HG02678 (cell line): ENCODE results near the gene TMEM191C.
A peak's percentile ranks its signal among the peaks of the same experiment; 100 is the strongest.
"Not testable (repeated sequence)": the region's sequence is repeated elsewhere in the genome, so short reads cannot be mapped to it uniquely, and the experiment has no call there.

Experiments
- ATAC-seq: cut with Tn5 transposase; IDR thresholded peaks from one replicate; pipeline ENCODE4 v1.9.1; 2021; ENCODE audit warnings: mild to moderate bottlenecking, moderate library complexity; ENCODE audit not compliant: unreplicated experiment

TMEM191C gene

DNA sequence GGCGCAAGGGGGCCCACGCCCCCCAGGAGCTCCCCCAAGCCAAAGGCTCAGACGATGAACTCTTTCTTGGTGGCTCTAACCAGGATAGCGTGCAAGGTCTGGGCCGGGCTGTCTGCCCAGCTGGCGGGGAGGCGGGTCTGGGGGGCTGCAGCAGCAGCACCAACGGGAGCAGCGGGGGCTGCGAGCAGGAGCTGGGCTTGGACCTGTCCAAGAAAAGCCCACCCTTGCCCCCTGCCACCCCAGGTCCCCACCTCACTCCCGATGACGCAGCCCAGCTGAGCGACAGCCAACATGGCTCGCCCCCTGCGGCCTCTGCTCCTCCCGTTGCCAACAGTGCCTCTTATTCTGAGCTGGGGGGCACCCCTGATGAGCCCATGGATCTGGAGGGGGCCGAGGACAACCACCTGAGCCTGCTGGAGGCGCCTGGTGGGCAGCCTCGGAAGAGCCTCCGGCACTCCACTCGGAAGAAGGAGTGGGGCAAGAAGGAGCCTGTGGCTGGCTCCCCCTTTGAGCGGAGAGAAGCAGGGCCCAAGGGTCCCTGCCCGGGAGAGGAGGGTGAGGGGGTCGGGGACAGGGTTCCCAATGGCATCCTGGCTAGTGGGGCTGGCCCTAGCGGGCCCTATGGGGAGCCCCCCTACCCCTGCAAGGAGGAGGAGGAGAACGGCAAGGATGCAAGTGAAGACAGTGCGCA, 21.6 kb upstream of the TMEM191C start:
- ATAC-seq = no peak

- no peak for ATAC-seq
Measured at GRCh38 chr22:21446128-21446826, 20.9 kb upstream of the TMEM191C start.

DNA sequence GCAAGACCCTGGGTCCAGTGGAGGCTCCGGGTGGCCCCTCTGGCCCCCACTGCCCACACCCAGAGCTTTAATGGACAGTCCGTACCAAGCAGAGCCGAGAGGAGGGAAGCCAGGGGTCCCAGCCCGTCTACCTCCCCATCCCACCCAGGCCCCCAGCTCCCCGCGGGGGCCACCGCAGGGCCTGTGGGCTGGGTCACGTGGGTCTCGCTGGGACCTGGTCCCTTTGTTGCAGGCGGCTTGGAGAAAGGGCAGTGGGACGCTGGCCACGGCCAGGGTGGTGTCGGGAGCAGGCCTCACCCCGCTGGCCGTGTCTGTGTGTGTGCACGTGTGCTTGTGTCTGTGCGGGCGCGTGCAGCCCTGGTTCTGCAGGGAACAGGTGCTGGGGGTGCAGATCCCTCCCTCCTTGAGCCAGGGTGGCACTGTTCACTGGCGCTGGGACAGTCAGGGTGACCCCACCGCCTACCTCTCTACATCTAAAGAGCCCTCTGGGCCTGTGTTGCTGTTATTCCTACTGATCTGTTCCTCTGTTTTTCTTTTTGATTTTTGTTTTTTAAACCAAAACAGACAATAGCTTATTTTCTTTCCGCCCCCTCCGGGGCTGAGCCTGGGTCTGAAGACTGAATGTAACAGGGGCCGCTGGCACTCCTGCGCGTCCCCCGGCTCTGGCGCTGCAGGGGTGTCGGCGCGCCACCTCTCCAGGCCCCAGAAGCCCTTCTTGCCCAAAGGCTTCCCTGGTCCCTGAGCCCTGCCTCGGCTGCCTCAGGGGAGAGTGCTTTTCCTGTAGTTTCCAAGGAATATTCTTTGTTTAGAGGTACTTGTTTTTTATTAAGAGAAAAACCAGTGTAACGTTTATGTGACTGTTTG, 20.1 kb upstream of the TMEM191C start:
- ATAC-seq = no peak

- ATAC-seq = no peak
Measured at GRCh38 chr22:21447694-21448402, 19.3 kb upstream of the TMEM191C start.

- ATAC-seq = no peak
Measured at GRCh38 chr22:21448627-21449416, 18.4 kb upstream of the TMEM191C start.

- no peak for ATAC-seq
Measured at GRCh38 chr22:21449531-21450319, 17.5 kb upstream of the TMEM191C start.

DNA sequence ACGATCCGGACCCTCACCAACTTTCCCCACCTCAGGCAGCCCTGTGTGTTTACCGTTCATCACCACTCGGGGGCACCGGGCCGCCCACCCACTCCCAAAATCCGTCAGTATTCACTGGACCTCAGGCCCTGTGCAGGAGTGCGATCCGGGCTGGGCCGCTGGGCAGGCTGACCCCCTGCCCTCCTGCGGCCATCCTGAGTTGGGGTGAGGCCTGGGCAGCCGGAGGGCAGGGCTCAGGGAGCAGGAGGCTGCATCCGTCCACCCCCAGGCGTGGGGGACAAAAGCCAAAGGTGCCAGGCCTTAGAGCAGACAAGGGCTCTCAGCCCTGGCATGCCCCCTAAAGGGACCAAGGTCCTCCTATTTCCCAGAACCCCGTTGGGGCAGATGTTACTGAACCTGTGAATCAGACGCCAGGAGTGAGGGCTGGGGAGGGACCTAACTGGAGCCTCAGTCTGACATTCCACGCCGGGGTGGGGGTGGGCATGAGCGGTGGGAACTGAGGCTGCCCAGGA, 16.8 kb upstream of the TMEM191C start:
- no peak for ATAC-seq

DNA sequence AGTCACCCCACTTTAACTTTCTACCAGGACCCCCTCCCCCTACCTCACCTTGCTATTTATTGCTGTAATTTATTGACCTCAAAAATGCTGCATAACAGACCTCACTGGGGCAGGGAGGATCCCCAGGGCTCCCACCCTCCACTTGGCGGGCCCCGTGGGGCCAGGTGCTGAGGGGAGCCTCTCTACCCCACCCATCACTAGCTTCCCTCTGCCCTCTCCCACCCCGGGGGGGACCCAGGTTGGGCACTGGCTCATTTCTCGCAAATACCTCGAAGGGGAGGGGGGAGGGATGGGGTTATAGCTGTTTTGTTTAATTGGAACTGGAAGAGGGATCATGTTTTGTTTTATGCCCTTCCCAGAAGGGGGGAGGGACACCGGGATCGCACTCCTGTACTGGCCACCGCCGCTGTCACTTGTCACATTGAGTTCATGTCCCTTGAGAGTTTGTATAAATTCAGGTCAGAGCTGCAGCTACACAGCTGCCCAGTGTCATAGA, 16.3 kb upstream of the TMEM191C start:
- ATAC-seq = no peak

DNA sequence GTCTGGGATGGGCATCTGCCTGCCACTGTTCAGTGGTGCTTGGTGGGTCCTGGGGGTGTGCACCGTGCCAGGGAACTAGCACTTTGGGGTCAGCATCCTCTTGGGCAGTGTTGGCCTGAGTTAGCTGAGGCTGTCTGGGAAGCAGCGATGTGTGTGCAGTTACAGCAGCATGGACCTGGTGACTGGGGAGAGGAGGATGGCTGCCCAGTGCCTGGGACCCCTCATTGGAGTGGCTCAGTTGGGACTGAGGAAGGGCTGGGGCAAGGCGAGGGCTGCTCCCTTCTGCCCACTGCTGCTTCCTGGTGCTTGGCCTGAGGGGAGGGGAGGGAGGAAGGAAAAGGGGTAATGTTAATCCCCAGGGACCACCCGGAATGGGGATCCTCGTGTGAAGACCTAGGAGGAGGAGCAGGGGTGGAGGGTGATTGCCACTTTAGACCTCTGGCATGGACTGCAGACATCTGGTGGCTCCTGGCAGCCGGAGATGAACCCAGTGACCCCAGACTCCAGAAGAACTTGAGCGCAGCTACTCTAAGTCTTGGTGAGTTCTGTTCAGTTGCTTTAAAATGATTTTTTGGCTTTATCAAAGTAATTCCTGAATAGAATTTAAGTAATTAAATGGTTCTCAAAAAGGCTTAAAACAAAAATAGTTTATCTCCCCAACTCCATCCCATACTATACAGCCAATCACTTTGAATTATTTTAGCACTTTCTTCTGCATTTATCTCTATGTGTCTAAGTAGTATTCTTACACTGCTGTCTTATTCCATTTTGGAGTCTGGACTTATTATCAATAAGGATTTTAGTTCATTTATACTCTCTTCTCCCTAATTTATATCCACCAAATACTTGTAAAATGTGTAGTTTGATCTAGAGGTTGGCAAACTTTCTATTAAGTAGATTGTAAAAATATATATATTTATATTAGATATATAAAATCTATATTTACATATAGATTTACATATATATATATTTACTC, 15.4 kb upstream of the TMEM191C start:
- no peak for ATAC-seq

- ATAC-seq = not testable (repeated sequence)
Measured at GRCh38 chr22:21452666-21453065, 14.5 kb upstream of the TMEM191C start.

DNA sequence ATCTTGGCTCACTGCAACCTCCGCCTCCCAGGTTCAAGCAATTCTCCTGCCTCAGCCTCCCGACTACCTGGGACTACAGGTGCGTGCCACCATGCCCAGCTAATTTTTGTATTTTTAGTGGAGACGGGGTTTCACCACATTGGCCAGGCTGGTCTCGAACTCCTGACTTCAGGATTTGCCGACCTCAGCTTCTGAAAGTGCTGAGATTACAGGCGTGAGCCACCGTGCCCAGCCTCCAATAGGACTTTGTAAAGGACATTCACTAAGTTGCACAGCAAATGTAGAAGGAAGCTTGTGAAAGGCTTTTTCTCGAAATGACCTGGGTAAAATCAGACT, 12.2 kb upstream of the TMEM191C start:
- not testable (repeated sequence) for ATAC-seq

DNA sequence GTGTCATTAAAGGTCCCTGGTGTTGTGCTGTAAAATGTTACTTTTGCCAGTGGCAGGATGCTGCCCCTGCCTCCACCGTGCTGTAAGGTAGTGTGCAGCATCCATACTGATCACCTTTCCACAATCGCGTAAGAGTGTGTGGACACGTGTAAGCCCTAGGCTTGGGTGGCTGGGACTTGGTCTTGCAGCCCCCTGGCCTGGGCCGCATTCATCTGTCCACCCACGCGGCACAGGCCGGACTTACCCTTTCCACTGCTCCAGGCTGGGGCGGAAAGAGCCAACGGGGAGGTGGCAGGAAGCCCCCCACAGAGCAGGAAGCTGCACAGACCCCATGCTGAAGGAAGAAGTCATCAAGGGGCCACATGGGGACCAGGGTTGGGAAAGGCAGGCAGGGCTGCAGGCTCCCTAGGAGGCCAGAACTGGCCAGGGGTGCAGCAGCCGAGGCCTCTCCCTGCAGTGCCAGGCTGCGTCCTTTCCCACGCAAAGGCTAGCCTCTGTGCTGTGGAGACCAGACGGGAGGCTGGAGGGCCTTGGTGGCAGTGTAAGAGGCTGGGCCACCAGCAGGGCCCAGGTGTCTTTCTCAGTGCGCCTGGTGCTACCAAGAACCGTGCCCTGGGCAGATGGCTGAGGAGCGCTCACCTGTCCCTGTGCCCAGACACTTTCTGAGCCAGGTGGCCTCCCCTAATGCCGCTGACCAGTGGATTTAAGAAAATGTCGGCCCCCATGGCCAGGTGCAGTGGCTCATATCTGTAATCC, 11.7 kb upstream of the TMEM191C start:
- no peak for ATAC-seq

GRCh38 chr22:21457023-21457787, 10.0 kb upstream of the TMEM191C start:
- ATAC-seq = no peak

DNA sequence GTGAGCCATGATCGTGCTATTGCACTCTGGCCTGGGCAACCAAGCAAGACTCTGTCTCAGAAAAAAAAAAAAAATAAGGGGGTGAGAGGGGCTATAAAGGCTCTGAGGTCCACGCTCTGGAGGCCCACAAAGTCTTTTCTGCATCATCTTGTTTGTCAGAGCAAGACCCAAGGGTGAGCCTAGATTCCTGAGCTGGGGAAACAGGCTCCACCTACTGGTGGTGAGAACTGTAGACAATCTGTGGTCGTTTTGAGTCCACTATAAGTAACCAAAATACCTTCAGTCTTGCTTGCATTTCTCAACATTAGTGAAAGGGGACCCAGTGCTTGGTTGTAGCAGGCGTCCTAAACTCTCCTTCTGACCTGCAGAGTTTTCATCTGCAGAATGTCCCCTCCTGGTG, 4.5 kb upstream of the TMEM191C start:
- not testable (repeated sequence) for ATAC-seq

DNA sequence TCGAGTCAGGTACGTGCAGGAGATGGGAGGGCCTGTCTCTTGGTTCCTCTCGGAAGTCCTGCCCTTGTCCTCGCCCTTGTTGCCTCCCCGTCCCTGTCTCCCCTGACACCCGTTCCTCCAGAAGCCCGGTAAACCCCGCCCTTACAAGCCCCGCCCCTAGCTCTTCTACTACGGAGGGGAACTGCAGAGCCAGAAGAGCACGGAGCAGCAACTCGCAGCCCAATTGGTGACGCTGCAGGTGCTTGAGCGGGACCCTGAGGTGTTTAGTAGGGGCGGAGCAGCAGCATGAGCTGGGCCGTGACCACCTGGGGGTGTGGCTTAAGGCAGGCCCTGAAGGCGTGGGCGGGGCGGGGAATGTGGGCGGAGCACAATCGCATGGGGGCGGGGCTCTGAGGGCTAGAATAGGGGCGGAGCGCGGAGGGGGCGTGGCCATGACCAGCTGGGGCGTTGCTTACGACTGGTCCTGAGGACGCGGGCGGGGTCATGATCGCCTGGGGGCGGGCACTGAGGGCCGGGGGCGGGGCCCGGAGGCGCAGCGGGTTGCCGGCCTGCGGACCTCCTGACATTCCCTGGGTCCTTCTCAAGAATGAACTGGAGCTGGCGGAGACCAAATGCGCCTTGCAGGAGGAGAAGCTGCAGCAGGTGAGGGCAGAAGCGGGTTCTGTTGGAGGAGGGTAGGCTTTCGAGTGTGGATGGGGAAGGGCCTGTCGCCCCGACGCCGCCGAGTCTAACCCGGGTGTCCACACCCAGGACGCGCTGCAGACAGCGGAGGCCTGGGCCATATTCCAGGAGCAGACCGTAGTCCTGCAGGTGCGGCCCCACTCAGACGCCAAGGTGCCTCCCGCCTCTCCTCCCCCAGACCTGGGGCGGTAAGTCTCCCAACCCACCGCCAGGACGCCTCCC, 1.3 kb downstream of the TMEM191C start:
- peak; percentile 83 for ATAC-seq
